Cardiac fibroblast (primary cell): ENCODE results near the gene RARS1.

Experiments
- DNase-seq, 2 donors: peaks; one replicate each; pipeline versions ENCODE4 v3.0.0 to v3.0.0-alpha.2; 2010; ENCODE audit warnings: low read depth in 2 of 2
- H3K4me3 ChIP-seq, 2 donors: replicated peaks in 1 of 2; 1 replicate in 1 of 2; 2 replicates in 1 of 2; pipeline ENCODE4 v1.5.1; 2011; ENCODE audit warnings: low read depth in 2 of 2, low read length in 2 of 2, mild to moderate bottlenecking in 2 of 2, moderate library complexity in 1 of 2
- CTCF ChIP-seq: IDR thresholded peaks from one replicate; pipeline ENCODE4 v1.5.1; 2011; ENCODE audit warnings: low read depth, mild to moderate bottlenecking, low read length, inconsistent platforms

RARS1 gene

GRCh38 chr5:168502563-168503237 is 16.4 kb downstream of the RARS1 start:
- H3K4me3 ChIP-seq, result no peak overlapping the region
- no peak for DNase-seq
- no peak for TF ChIP-seq CTCF

GRCh38 chr5:168513861-168514428 is 27.7 kb downstream of the RARS1 start:
- H3K4me3 ChIP-seq, result no peak overlapping the region
- DNase-seq, result peak in 1 of 2 donors; percentile 4
- TF ChIP-seq CTCF, result no peak

- TF ChIP-seq CTCF, result no peak
- H3K4me3 ChIP-seq, result no peak overlapping the region
- DNase-seq, result no peak
These were observed 39.6 kb downstream of the RARS1 start for GRCh38 chr5:168525856-168526255.

GRCh38 chr5:168527756-168528295 is 41.6 kb downstream of the RARS1 start:
- no peak overlapping the region for H3K4me3 ChIP-seq
- no peak for TF ChIP-seq CTCF
- no peak for DNase-seq

GRCh38 chr5:168528521-168529373 is 42.5 kb downstream of the RARS1 start, which contains the start of gene FBLL1:
TSS of gene FBLL1 (plus strand) at chr5:168529305. CDS start at chr5:168529505, 200 bp downstream.
- peak; percentile 23 to 42 for DNase-seq
- no peak for TF ChIP-seq CTCF
- peak within 1 kb of the TSS; percentile 24 to 45 for H3K4me3 ChIP-seq

GRCh38 chr5:168529374-168530234 is 43.3 kb downstream of the RARS1 start:
- TF ChIP-seq CTCF, result no peak
- peak overlapping the region; percentile 24 to 45 for H3K4me3 ChIP-seq

More at GRCh38 chr5:168529374-168530234, 43.3 kb downstream of the RARS1 start:
- DNase-seq, result peak in 1 of 2 donors; percentile 7
